Suprapubic skin (tissue), 4 donors: ENCODE measurements around the gene DMRTC2. TPM values are rescaled to one million over a fixed set of nuclear protein-coding genes. Genes with fewer than 3 reads are reported as not detected.

Experiments used
- DNase-seq, 2 donors: peaks; one replicate each; pipeline ENCODE4 v3.0.0-alpha.2; 2019; ENCODE audit warnings: low spot score in 2 of 2
- H3K27ac ChIP-seq: fragments of 200-600 bp; sonication (generic); one replicate; pipeline ENCODE4 v1.5.1; 2019
- H3K27me3 ChIP-seq: fragments of 200-600 bp; sonication (generic); one replicate; pipeline ENCODE4 v1.5.1; 2019
- H3K36me3 ChIP-seq: fragments of 200-600 bp; sonication (generic); one replicate; pipeline ENCODE4 v1.5.1; 2019
- H3K4me1 ChIP-seq: fragments of 200-600 bp; sonication (generic); one replicate; pipeline ENCODE4 v1.5.1; 2019
- H3K4me3 ChIP-seq: fragments of 200-600 bp; sonication (generic); one replicate; pipeline ENCODE4 v1.5.1; 2019; ENCODE audit warnings: mild to moderate bottlenecking
- H3K9me3 ChIP-seq: fragments of 200-600 bp; sonication (generic); one replicate; pipeline ENCODE4 v1.5.1; 2019
- EP300 ChIP-seq: sonication (generic); formaldehyde crosslinking; IDR thresholded peaks from one replicate; pipeline ENCODE4 v1.6.1; 2017; ENCODE audit warnings: antibody characterized with exemption
- POLR2A ChIP-seq, 2 donors: fragments of 450-650 bp; IDR thresholded peaks; one replicate each; pipeline ENCODE4 v1.6.1; 2017; ENCODE audit warnings: antibody characterized with exemption in 2 of 2, mild to moderate bottlenecking in 2 of 2, moderate library complexity in 2 of 2
- POLR2AphosphoS5 ChIP-seq, 3 donors: sonication (generic); formaldehyde crosslinking; IDR thresholded peaks; one replicate each; pipeline ENCODE4 v1.6.1; 2017; ENCODE audit warnings: antibody characterized with exemption in 3 of 3
- WGBS: methylation state at CpG from one replicate; pipeline ENCODE4 v1.1.5; 2018; 5-methylcytosine and 5-hydroxymethylcytosine counted together
- total RNA-seq, 4 donors: library from RNA; depleted of rRNA; stranded (reverse); fragments of >200 nt; gene quantifications; one replicate each; pipeline ENCODE4 v1.1.0, GENCODE V29; 2016
- TF ChIP-seq, protein P1 (sequence below), 2 donors: fragments of 200-600 bp in 1 of 2; fragments of 450-650 bp in 1 of 2; sonication (generic) in 1 of 2; IDR thresholded peaks; one replicate each; pipeline ENCODE4 v1.5.1; 2016 to 2019; ENCODE audit warnings: antibody characterized with exemption in 2 of 2, mild to moderate bottlenecking in 1 of 2, moderate library complexity in 1 of 2

DMRTC2 gene
- total RNA-seq, 4 donors from 2014 or later, result not detected

- 71% methylated on average over 2 of the region's 2 CpGs for WGBS
- Histone ChIP-seq H3K27me3 (no peaks in the 10 kb centered on the region), H3K4me1 (no peaks in the 10 kb centered on the region), H3K27ac (no peak overlapping the region), H3K36me3 (no peaks in the 10 kb centered on the region), H3K4me3 (no peak overlapping the region), H3K9me3 (no peaks in the 10 kb centered on the region)
- TF ChIP-seq, protein P1, sequence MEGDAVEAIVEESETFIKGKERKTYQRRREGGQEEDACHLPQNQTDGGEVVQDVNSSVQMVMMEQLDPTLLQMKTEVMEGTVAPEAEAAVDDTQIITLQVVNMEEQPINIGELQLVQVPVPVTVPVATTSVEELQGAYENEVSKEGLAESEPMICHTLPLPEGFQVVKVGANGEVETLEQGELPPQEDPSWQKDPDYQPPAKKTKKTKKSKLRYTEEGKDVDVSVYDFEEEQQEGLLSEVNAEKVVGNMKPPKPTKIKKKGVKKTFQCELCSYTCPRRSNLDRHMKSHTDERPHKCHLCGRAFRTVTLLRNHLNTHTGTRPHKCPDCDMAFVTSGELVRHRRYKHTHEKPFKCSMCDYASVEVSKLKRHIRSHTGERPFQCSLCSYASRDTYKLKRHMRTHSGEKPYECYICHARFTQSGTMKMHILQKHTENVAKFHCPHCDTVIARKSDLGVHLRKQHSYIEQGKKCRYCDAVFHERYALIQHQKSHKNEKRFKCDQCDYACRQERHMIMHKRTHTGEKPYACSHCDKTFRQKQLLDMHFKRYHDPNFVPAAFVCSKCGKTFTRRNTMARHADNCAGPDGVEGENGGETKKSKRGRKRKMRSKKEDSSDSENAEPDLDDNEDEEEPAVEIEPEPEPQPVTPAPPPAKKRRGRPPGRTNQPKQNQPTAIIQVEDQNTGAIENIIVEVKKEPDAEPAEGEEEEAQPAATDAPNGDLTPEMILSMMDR (IDR thresholded peaks at IDR 0.05), result no peak
- no peak for TF ChIP-seq POLR2AphosphoS5 (IDR thresholded peaks at IDR 0.05)
- TF ChIP-seq EP300, result no peak
- no peak for TF ChIP-seq POLR2A (IDR thresholded peaks at IDR 0.05)
- no peak for DNase-seq
Measured at GRCh38 chr19:41801792-41802211, 43.0 kb upstream of the DMRTC2 start.

GRCh38 chr19:41802770-41803169 is 42.1 kb upstream of the DMRTC2 start:
- Histone ChIP-seq H3K4me1 (no peaks in the 10 kb centered on the region), H3K36me3 (no peaks in the 10 kb centered on the region), H3K9me3 (no peaks in the 10 kb centered on the region), H3K4me3 (no peak overlapping the region), H3K27me3 (no peaks in the 10 kb centered on the region), H3K27ac (no peak overlapping the region)
- DNase-seq, result no peak
- TF ChIP-seq POLR2AphosphoS5 (IDR thresholded peaks at IDR 0.05) (no peak), POLR2A (IDR thresholded peaks at IDR 0.05) (no peak), EP300 (no peak)
- TF ChIP-seq, protein P1 (IDR thresholded peaks at IDR 0.05), result no peak
- 73% methylated on average over 2 of the region's 2 CpGs for WGBS

DNA sequence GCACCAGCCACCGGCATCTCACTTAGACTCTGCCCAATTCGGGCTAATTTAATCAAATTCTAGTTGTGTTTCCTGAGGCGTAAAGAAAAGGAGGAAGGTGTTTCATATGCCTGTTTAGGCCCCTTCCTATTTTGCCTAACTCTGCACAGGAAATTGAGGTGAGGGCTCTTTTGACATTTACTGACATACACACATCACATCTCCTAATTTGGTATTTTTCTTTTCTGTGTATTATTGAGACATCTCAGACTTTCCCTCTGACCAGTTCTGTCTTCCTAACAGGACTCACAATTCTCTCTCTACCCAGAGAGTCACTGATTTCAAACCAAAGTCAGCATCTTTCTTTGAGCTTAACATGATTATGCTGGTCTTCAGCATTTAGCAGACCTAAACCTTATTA is 40.5 kb upstream of the DMRTC2 start:
- Histone ChIP-seq H3K27me3 (peaks cover 1% of the 10 kb centered on the region), H3K36me3 (no peaks in the 10 kb centered on the region), H3K9me3 (no peaks in the 10 kb centered on the region), H3K27ac (no peak overlapping the region), H3K4me1 (no peaks in the 10 kb centered on the region), H3K4me3 (no peak overlapping the region)
- TF ChIP-seq POLR2A (IDR thresholded peaks at IDR 0.05), result no peak
- no peak for TF ChIP-seq EP300
- TF ChIP-seq, protein P1 (IDR thresholded peaks at IDR 0.05), result no peak
- TF ChIP-seq POLR2AphosphoS5 (IDR thresholded peaks at IDR 0.05), result no peak
- 84% methylated on average over 3 of the region's 3 CpGs for WGBS
- DNase-seq, result no peak

- peak in 1 of 2 donors; percentile 22 for DNase-seq
- peaks cover 13% of the 10 kb centered on the region for H3K27me3 ChIP-seq
- H3K9me3 ChIP-seq, result no peaks in the 10 kb centered on the region
- H3K4me3 ChIP-seq, result no peak overlapping the region
- WGBS, result 85% methylated on average over 2 of the region's 3 CpGs
- H3K36me3 ChIP-seq, result no peaks in the 10 kb centered on the region
- TF ChIP-seq POLR2A (IDR thresholded peaks at IDR 0.05), result no peak
- no peak for TF ChIP-seq POLR2AphosphoS5 (IDR thresholded peaks at IDR 0.05)
- TF ChIP-seq, protein P1 (IDR thresholded peaks at IDR 0.05), result no peak
- TF ChIP-seq EP300, result no peak
- H3K4me1 ChIP-seq, result no peaks in the 10 kb centered on the region
- no peak overlapping the region for H3K27ac ChIP-seq
Measured at GRCh38 chr19:41807176-41807575, 37.7 kb upstream of the DMRTC2 start.

DNA sequence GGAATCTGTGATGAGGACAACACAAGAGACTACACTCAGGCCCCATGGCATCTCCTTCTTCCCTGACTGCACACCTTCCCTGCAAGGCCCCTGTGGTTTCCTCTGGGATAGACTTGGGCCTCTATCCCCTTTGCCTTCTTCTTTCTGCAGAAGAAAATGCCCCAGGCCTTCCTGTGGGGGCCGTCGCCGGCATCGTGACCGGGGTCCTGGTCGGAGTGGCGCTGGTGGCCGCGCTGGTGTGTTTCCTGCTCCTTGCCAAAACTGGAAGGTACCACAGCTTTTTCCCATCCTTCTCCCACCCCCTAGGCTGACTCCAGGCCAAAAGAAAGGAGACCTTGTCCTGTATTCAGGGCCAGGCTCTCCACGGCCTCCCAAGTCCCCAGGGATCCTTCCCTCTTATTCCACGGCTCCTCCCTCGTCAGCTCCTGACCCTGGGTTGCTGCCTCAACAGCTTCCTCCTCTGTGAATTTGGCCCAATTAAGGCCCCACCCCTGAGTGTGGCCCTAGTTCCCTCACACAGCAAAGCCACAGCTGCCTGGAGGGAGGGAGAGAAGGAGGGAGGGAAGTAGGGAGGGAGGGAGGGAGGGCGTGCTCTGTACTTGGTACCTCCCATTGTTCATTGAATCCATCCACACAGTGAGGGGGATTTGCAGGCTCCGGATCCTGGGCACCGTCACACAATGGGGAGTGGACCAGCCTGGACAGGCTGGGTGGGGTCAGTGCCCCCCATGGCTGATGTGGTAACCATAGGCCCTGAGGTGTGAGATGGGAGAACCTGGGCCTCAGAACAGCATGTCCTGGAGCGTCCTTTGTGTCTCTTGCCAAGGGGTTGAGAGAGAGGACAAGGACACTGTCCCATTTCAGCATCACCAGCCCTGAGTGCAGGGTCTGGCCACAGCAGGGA is 35.9 kb upstream of the DMRTC2 start:
- Histone ChIP-seq H3K4me1 (no peaks in the 10 kb centered on the region), H3K9me3 (no peaks in the 10 kb centered on the region), H3K27me3 (peaks cover 13% of the 10 kb centered on the region), H3K27ac (no peak overlapping the region), H3K4me3 (no peak overlapping the region), H3K36me3 (no peaks in the 10 kb centered on the region)
- no peak for TF ChIP-seq POLR2AphosphoS5 (IDR thresholded peaks at IDR 0.05)
- no peak for TF ChIP-seq EP300
- TF ChIP-seq, protein P1 (IDR thresholded peaks at IDR 0.05), result no peak
- no peak for TF ChIP-seq POLR2A (IDR thresholded peaks at IDR 0.05)
- peak; percentile 47 to 48 for DNase-seq
- WGBS, result 67% methylated on average over 16 of the region's 16 CpGs
